ENCODE results near the gene ERBB2. TPM values are rescaled to one million over a fixed set of nuclear protein-coding genes. Genes with fewer than 3 reads are reported as not detected.
A peak's percentile ranks its signal among the peaks of the same experiment; 100 is the strongest.

The ERBB2 gene
- total and polyA plus RNA-seq, 9 of the 15 experiments (the other 6 are each of a cell fraction or from before 2014, with no cell fraction given) = 0.74 to 5.6 (median 3.3) TPM

- TF ChIP-seq PYGO2 (tag; IDR thresholded peaks at IDR 0.05) = no peak
- 0 out of 2 replicates have a peak, but pooled peaks have one; percentile 58 for TF ChIP-seq ZNF76 (CRISPR knock-in tag; IDR thresholded peaks at IDR 0.05; ENCODE audit: borderline replicate concordance)
- TF ChIP-seq RBBP5 (IDR thresholded peaks at IDR 0.05; ENCODE audit: borderline replicate concordance, insufficient read depth, low read length, poor library complexity, severe bottlenecking) = peak; percentile 30
- TF ChIP-seq, protein P1, sequence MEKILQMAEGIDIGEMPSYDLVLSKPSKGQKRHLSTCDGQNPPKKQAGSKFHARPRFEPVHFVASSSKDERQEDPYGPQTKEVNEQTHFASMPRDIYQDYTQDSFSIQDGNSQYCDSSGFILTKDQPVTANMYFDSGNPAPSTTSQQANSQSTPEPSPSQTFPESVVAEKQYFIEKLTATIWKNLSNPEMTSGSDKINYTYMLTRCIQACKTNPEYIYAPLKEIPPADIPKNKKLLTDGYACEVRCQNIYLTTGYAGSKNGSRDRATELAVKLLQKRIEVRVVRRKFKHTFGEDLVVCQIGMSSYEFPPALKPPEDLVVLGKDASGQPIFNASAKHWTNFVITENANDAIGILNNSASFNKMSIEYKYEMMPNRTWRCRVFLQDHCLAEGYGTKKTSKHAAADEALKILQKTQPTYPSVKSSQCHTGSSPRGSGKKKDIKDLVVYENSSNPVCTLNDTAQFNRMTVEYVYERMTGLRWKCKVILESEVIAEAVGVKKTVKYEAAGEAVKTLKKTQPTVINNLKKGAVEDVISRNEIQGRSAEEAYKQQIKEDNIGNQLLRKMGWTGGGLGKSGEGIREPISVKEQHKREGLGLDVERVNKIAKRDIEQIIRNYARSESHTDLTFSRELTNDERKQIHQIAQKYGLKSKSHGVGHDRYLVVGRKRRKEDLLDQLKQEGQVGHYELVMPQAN (IDR thresholded peaks at IDR 0.05; ENCODE audit: borderline replicate concordance) = no peak
- peak; percentile 70 for TF ChIP-seq MAX (CRISPR knock-in tag; IDR thresholded peaks at IDR 0.05)
- TF ChIP-seq NFXL1 (CRISPR knock-in tag; IDR thresholded peaks at IDR 0.05) = no peak
- no peak for TF ChIP-seq STAT5B (CRISPR knock-in tag; IDR thresholded peaks at IDR 0.05)
- no peak for TF ChIP-seq ZNF79 (CRISPR knock-in tag; IDR thresholded peaks at IDR 0.05; ENCODE audit: low read depth)
- TF ChIP-seq, protein P2, sequence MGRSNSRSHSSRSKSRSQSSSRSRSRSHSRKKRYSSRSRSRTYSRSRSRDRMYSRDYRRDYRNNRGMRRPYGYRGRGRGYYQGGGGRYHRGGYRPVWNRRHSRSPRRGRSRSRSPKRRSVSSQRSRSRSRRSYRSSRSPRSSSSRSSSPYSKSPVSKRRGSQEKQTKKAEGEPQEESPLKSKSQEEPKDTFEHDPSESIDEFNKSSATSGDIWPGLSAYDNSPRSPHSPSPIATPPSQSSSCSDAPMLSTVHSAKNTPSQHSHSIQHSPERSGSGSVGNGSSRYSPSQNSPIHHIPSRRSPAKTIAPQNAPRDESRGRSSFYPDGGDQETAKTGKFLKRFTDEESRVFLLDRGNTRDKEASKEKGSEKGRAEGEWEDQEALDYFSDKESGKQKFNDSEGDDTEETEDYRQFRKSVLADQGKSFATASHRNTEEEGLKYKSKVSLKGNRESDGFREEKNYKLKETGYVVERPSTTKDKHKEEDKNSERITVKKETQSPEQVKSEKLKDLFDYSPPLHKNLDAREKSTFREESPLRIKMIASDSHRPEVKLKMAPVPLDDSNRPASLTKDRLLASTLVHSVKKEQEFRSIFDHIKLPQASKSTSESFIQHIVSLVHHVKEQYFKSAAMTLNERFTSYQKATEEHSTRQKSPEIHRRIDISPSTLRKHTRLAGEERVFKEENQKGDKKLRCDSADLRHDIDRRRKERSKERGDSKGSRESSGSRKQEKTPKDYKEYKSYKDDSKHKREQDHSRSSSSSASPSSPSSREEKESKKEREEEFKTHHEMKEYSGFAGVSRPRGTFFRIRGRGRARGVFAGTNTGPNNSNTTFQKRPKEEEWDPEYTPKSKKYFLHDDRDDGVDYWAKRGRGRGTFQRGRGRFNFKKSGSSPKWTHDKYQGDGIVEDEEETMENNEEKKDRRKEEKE (IDR thresholded peaks at IDR 0.05; ENCODE audit: borderline replicate concordance in 1 of 2, control insufficient read depth in 1 of 2, low read depth in 2 of 2, low read length in 1 of 2) = no peak
- TF ChIP-seq IRF2 (CRISPR knock-in tag; IDR thresholded peaks at IDR 0.05) = peak; percentile 72; the same call in 1 of the 2 replicates
- no peak for TF ChIP-seq ETS2 (tag; IDR thresholded peaks at IDR 0.05; ENCODE audit: borderline replicate concordance, poor library complexity, severe bottlenecking)
- no peak for TF ChIP-seq SMARCA5 (IDR thresholded peaks at IDR 0.05)
- peak; percentile 78 for TF ChIP-seq CTBP1 (IDR thresholded peaks at IDR 0.05; ENCODE audit: borderline replicate concordance)
- no peak for TF ChIP-seq NFE2 (IDR thresholded peaks at IDR 0.05; ENCODE audit: low read depth)
- no peak for TF ChIP-seq MEIS2 (IDR thresholded peaks at IDR 0.05; ENCODE audit: partially characterized antibody)
These were observed 54.5 kb downstream of the ERBB2 start (continued) for GRCh38 chr17:39754161-39754957.
